ENCODE data around the gene POLR2E. TPM values are rescaled to one million over a fixed set of nuclear protein-coding genes. Genes with fewer than 3 reads are reported as not detected.

Gene POLR2E
- total and polyA plus RNA-seq, 9 of the 15 experiments (the other 6 are each of a cell fraction or from before 2014, with no cell fraction given): 3.4 to 413 (median 244) TPM

DNA sequence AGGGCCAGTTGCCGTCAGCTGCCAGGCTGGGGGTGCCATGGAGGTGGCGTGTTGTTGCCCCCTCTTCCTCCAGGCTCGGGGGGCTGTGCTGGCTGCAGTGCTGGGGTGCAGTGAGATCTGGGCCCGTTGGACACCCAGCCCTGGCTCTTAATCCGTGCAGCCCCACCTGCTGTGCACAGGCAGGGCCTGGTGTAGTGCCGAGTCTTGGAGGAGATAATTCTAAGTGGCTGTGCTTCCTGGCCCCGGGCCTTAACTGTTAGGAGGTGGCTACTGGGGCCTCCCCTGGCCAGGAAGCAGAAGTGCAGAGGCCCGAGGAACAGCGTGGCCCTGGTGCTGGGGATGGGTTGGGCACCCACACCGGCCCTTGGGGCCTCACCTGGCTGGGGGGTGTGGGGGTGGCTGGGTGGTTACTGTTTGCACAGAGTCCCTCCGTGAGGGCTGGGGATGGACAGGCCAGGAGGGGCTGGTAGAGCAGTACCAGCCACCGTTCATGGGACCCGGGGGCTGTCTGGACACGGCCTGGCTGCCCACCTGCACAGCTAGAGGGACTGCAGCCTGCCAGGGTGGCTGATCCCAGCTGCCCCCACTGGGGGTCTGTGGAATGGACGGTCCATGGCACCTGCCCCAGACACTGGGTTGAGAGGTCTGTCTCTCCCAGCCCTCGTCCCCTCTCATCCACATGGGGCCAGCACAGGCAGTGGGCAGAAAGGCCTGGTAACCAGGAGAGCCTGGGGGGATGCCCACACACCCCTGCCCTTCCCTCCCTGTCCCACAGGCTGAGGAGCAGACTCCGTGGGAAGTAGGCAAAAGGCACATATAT, 11.9 kb upstream of the POLR2E start:
- no peaks in the 10 kb centered on the region for H3K9me3 ChIP-seq (replicated peaks; ENCODE audit: control insufficient read depth, insufficient read depth, low read depth, low read length)
- in situ Hi-C loops (cut with MboI): no loop called here
- H3K9ac ChIP-seq (ENCODE audit: insufficient read depth in 1 of 2, low read depth in 2 of 2, low read length in 2 of 2): peak overlapping the region in 1 of 2 experiments; percentile 61; a peak in 1 of 4 replicates
- WGBS (ENCODE audit: insufficient coverage, low coverage, missing lambda C conversion rate): 69% methylated on average over 13 of the region's 17 CpGs
- CTCF ChIA-PET (ENCODE audit: low intra/inter-chr PET ratio): no interaction called here
- H4K20me1 ChIP-seq (replicated peaks; ENCODE audit: control insufficient read depth, insufficient read depth, low read length): no peaks in the 10 kb centered on the region; the same call in 1 of the 2 replicates
- H3K36me3 ChIP-seq (ENCODE audit: control insufficient read depth, insufficient read depth, low read length): peaks cover 61% of the 10 kb centered on the region; the same call in 2 of the 3 replicates
- H3K27me3 ChIP-seq (ENCODE audit: control insufficient read depth in 2 of 2, insufficient read depth in 2 of 2, low read length in 2 of 2): no peaks in the 10 kb centered on the region
- H3K9me1 ChIP-seq (ENCODE audit: control insufficient read depth, insufficient read depth, low read length): no peaks in the 10 kb centered on the region
- no peak overlapping the region for H3K4me3 ChIP-seq
- peaks cover 13 to 87% of the 10 kb centered on the region in 2 experiments for H3K4me1 ChIP-seq (replicated peaks in 1 of 2; ENCODE audit: control insufficient read depth in 2 of 2, insufficient read depth in 2 of 2, low read length in 2 of 2)
- intact Hi-C loops (cut with micrococcal nuclease): no loop called here
- H3K79me2 ChIP-seq (ENCODE audit: control insufficient read depth, insufficient read depth, low read length): peaks cover 25% of the 10 kb centered on the region
- ATAC-seq (peak; percentile 15), DNase-seq (ENCODE audit: extremely low read depth in 1 of 4, low spot score in 3 of 4) (peak in 2 of 4 experiments; percentile 27 to 64), FAIRE-seq (peak; percentile 19)
- H3K4me2 ChIP-seq (ENCODE audit: insufficient read depth, low read length): no peak overlapping the region
- peak overlapping the region; percentile 4; the same call in 1 of the 3 replicates for H3K27ac ChIP-seq (ENCODE audit: extremely low read depth, low read depth, low read length)
- no peak overlapping the region for H2AFZ ChIP-seq (ENCODE audit: low read depth, low read length)
- POLR2A ChIA-PET: interaction anchor here (0.8 to 1.0 kb wide), 2 partner anchors 12 to 92 kb away, joined by 3 to 4 read pairs; no protein-coding TSS in a partner anchor
- BruUV-seq (replicated peaks): no TSS peak
- TF ChIP-seq MYNN (IDR thresholded peaks at IDR 0.05) (0 out of 2 replicates have a peak, but pooled peaks have one; percentile 15), MYNN (CRISPR knock-in tag; IDR thresholded peaks at IDR 0.05) (no peak), NR2C2 (CRISPR knock-in tag; IDR thresholded peaks at IDR 0.05) (no peak), NR2C2 (tag; IDR thresholded peaks at IDR 0.05) (no peak), ZFX (CRISPR knock-in tag; IDR thresholded peaks at IDR 0.05) (peak; percentile 49), CSDE1 (IDR thresholded peaks at IDR 0.05) (no peak), HMGN3 (IDR thresholded peaks at IDR 0.05; ENCODE audit: borderline replicate concordance, extremely low read depth, insufficient read length, low read depth, low read length) (peak; percentile 54), RBFOX2 (IDR thresholded peaks at IDR 0.05; ENCODE audit: low read depth, low read length) (peak; percentile 54; the same call in 1 of the 2 replicates), MECOM (CRISPR knock-in tag; IDR thresholded peaks at IDR 0.05) (no peak), POLR2B (IDR thresholded peaks at IDR 0.05; ENCODE audit: low read depth, partially characterized antibody) (peak; percentile 17), RAD21 (CRISPR knock-in tag; conservative IDR thresholded peaks at IDR 0.05 in 1 of 2, IDR thresholded peaks at IDR 0.05 in 1 of 2) (peak in 1 of 2 experiments; percentile 29; a peak in 1 of 4 replicates), DIDO1 (tag; IDR thresholded peaks at IDR 0.05; ENCODE audit: low read depth) (no peak), GATA2 (CRISPR knock-in tag; IDR thresholded peaks at IDR 0.05) (no peak), POLR2G (IDR thresholded peaks at IDR 0.05; ENCODE audit: low read depth, low read length) (peak; percentile 28), POLR2A (conservative IDR thresholded peaks at IDR 0.05) (peak; percentile 54), TSC22D4 (tag; IDR thresholded peaks at IDR 0.05) (no peak)
- TF ChIP-seq, protein P1, sequence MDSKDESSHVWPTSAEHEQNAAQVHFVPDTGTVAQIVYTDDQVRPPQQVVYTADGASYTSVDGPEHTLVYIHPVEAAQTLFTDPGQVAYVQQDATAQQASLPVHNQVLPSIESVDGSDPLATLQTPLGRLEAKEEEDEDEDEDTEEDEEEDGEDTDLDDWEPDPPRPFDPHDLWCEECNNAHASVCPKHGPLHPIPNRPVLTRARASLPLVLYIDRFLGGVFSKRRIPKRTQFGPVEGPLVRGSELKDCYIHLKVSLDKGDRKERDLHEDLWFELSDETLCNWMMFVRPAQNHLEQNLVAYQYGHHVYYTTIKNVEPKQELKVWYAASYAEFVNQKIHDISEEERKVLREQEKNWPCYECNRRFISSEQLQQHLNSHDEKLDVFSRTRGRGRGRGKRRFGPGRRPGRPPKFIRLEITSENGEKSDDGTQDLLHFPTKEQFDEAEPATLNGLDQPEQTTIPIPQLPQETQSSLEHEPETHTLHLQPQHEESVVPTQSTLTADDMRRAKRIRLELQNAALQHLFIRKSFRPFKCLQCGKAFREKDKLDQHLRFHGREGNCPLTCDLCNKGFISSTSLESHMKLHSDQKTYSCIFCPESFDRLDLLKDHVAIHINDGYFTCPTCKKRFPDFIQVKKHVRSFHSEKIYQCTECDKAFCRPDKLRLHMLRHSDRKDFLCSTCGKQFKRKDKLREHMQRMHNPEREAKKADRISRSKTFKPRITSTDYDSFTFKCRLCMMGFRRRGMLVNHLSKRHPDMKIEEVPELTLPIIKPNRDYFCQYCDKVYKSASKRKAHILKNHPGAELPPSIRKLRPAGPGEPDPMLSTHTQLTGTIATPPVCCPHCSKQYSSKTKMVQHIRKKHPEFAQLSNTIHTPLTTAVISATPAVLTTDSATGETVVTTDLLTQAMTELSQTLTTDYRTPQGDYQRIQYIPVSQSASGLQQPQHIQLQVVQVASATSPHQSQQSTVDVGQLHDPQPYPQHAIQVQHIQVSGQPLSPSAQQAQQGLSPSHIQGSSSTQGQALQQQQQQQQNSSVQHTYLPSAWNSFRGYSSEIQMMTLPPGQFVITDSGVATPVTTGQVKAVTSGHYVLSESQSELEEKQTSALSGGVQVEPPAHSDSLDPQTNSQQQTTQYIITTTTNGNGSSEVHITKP (IDR thresholded peaks at IDR 0.05; ENCODE audit: partially characterized antibody): no peak
- TF ChIP-seq, protein P2, sequence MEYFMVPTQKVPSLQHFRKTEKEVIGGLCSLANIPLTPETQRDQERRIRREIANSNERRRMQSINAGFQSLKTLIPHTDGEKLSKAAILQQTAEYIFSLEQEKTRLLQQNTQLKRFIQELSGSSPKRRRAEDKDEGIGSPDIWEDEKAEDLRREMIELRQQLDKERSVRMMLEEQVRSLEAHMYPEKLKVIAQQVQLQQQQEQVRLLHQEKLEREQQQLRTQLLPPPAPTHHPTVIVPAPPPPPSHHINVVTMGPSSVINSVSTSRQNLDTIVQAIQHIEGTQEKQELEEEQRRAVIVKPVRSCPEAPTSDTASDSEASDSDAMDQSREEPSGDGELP (CRISPR knock-in tag; IDR thresholded peaks at IDR 0.05; ENCODE audit: borderline replicate concordance): 0 out of 2 replicates have a peak, but pooled peaks have one; percentile 12

Measured in K562 (cell line).